GM19468 (cell line): ENCODE data around the gene NOL4L.

ENCODE experiments used
- ATAC-seq: cut with Tn5 transposase; IDR thresholded peaks from one replicate; pipeline ENCODE4 v1.9.1; 2021; ENCODE audit warnings: mild to moderate bottlenecking, moderate library complexity, moderate number of reproducible peaks; ENCODE audit not compliant: unreplicated experiment; ENCODE audit errors: extremely low read depth

The NOL4L gene

GRCh38 chr20:32566379-32567374, 18.5 kb downstream of the NOL4L start:
- ATAC-seq = no peak

DNA sequence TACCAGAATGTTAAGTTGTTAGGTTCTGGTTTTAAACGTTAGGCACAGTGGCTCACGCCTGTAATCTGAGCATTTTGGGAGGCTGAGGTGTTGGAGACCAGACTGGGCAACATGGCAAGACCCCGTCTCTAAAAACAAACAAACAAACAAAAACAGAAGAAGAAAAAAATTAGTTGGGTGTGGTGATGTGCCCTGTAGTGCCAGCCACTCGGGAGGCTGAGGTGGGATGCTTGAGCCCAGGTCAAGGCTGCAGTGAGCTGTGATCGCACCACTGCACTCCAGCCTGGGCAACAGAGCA, 19.4 kb downstream of the NOL4L start:
- ATAC-seq = no peak

DNA sequence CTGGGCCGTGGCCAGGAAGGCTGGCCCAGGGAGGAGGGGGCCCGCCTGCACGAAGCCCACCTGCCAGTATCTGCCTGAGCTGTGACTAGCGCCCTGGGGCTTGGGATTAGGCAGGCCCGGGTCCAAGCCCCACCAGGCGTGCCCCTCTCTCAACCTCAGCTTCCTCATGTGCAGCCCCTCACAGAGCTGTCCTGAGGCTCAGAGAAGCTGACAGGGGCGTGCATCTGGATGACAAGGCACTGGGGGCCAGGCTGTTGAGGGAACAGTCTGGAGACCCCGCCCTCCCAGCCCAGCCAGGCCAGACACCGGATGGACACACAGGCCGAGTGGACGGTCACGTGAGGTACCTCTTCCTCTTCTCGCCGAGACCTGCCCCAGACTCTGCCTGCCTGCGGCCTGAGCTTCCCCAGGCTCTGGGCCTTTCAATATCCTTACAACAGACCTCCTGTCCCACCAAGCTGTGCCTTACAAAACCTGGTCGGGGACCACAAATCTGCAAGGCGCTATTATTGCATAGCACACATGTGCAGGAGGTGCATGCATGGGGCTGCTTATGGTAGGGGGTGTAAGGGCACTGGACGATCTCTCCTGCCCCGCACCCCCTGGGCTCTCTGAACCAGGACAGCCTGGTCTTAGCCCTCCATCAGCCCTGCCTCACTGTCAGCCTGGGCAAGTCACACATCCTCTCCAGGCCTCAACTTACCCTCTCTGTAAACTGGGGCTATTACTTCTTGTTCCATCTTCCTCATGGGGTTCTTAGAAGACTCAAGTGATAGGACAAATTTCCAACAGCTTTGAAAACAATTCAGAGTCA, 20.0 kb downstream of the NOL4L start:
- no peak for ATAC-seq

DNA sequence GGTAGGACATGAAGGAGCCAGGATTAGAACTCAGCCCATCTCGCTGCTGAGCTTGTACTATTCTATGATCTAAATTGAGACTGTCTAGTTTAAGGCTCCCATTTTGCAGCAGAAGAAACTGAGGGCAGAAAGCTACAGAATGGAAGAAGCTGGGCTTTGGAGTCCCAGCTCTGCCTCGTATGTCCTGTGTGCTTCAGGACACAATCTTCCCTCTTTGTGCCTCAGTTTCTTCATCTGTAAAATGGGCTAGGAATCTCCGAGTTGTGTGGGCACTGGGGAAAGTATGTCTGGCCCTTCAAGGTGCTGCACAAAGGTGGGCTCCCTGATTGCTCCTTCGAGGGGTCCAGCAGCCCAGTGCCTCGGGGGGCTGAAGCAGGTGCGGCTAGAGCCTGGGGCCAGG, 20.7 kb downstream of the NOL4L start:
- ATAC-seq = no peak

DNA sequence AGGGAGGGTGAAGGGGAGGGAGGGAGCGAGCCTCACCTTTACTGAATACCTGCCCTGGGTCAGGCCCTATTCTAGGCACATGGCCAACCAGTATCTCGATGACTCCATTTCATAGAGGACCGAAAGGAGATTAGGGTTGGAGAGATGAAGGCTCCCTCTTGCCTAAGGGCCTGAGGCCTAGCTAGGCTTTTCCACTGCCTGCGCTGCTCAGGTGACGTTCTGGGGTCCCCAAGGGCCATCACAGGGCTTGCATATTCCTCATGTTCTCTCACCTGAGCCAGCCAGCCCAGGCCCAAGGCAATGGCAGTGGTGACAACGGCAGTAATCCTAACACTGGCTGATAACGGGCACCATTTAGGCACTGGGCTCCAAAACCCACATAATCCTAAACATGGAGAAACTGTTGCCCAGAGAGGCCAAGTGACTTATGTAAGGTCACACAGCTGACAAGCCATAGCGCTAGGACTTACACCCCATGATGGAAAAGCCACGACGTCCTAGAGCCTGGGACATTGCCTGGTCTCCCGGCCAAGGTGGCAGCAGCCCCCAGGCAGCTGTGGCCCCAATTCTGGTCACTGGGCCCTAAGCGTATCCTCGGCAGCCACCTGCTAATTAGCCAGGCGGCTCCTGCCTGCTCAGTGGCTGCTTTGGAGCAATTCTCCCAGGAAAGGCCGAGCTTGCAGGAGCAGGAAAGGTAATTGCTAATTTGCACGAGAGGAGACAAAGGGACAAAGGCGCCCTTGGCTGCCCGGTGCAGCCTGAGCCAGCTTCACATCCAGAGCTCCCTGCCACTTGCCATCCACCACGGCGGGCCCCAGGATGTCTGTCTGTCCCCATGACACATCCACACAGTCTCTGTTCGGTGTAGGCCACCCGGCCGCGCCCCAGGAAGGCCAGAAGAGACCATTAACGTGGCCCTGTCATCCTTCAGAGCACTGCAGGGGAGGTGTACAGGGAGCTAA, 21.5 kb downstream of the NOL4L start:
- ATAC-seq = no peak

DNA sequence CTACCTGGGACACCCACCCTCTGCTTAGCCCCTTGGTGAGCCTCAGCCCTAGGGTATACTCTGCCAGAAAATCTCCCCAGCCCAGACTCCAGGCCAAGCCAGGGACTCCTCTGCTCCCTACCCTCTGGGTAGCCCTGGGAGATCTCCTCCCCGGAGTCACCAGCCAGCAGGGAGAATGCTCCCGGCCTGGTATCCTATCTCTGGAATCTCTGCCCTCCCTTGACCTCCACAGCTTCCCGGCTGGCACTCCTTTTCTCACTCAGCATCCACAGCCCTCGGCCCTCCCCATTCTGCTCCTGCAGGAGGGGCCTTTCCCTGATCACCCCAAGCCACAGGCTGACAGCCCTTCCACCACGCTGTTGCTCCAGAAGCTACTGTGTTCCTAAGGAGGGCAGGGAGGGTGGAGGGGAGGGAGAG, 22.6 kb downstream of the NOL4L start:
- no peak for ATAC-seq

- ATAC-seq = no peak
Observed at GRCh38 chr20:32560989-32561830, 23.9 kb downstream of the NOL4L start.

DNA sequence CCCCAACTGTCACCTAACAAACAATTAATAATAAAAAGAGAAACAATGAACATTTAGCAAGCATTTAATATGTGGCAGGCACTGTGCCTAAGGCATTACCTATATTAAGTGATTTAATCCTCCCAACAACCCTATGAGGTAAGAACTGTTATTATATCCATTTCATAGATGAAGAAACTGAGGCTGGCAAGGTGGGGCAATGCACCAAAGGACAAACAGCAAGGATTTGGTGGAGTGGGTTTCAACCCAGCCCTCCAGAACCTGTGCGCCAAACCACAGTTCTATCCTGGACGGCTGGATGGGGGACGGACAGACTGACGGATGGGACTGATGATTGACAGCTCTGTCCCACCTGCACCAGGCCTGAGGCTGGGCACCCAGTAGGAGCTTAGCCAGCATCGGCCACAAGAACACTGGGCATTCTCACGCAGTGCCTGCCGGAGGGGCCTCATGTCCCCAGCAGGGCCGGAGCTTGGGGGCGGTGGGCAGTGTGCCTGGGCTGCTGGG, 24.6 kb downstream of the NOL4L start:
- no peak for ATAC-seq

GRCh38 chr20:32559753-32560380, 25.3 kb downstream of the NOL4L start:
- ATAC-seq = no peak

GRCh38 chr20:32559205-32559752, 25.9 kb downstream of the NOL4L start:
- no peak for ATAC-seq

- ATAC-seq = no peak
Observed at GRCh38 chr20:32558526-32558925, 26.6 kb downstream of the NOL4L start.

- no peak for ATAC-seq
Observed at GRCh38 chr20:32557319-32557718, 27.8 kb downstream of the NOL4L start.

GRCh38 chr20:32556312-32557184, 28.6 kb downstream of the NOL4L start:
- ATAC-seq = no peak

- ATAC-seq = no peak
Observed at GRCh38 chr20:32555584-32555983, 29.5 kb downstream of the NOL4L start.

- no peak for ATAC-seq
Observed at GRCh38 chr20:32554965-32555289, 30.2 kb downstream of the NOL4L start.

DNA sequence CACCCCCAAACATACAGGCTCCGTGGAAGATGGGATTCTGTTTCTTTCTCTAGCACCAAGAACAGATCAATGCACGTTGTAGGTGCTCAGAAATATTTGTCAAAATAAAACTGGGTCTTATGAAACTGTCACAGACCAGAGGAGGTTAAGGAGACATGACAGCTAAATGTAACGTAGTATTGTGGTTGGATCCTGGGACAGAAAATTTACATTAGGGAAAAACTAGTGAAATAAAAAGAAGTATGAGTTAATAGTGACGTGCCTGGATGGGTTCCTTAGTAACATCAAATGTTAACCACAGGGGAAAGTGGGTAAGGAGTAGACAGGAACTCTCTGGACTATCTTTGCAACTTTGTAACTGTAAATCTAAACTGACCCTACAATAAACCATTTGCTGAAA, 31.5 kb downstream of the NOL4L start:
- ATAC-seq = no peak

- ATAC-seq = no peak
Observed at GRCh38 chr20:32551693-32552092, 33.4 kb downstream of the NOL4L start.

DNA sequence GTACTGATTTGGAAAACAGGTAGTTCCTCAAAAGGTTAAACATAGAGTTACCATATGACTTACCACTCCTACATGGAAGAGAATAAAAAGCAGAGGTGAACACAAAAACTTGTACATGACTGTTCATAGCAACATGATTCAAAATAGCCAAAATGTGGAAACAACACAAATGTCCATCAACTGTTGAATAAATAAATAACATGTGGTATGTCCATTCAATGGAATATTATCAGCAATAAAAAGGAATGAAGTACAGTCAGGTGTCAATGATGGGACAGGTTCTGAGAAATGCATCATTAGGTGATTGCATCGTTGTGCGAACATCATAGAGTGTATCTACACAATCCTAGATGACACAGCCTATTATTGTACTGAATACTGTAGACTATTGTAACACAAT, 35.3 kb downstream of the NOL4L start:
- ATAC-seq = no peak
